ENCODE measurements around the gene ARAP3.
A peak's percentile ranks its signal among the peaks of the same experiment; 100 is the strongest.
"Not testable (repeated sequence)": the region's sequence is repeated elsewhere in the genome, so short reads cannot be mapped to it uniquely, and the experiment has no call there.

Gene ARAP3
- long read RNA-seq, donor 1 = 0 reads
- long read RNA-seq, donor 2 = 0 reads
- long read RNA-seq, donor 3 = 0 reads
- long read RNA-seq, donor 4, partial matches to known transcripts = 10 of 10 reads
- long read RNA-seq, donor 4, other reads (novel, unspliced or antisense) = 0 of 10 reads
- long read RNA-seq, donor 5 = 0 reads
- long read RNA-seq, donor 6 = 0 reads
- long read RNA-seq, donor 7, partial matches to known transcripts = 16 of 17 reads
- long read RNA-seq, donor 7, other reads (novel, unspliced or antisense) = 0 of 17 reads
- long read RNA-seq, donor 8 = 0 reads

GRCh38 chr5:141681695-141682641, at the start of gene ARAP3:
ARAP3 (minus strand) TSS chr5:141682230; CDS start chr5:141680486, 1,744 bp downstream.
- peak; percentile 73 for DNase-seq

DNA sequence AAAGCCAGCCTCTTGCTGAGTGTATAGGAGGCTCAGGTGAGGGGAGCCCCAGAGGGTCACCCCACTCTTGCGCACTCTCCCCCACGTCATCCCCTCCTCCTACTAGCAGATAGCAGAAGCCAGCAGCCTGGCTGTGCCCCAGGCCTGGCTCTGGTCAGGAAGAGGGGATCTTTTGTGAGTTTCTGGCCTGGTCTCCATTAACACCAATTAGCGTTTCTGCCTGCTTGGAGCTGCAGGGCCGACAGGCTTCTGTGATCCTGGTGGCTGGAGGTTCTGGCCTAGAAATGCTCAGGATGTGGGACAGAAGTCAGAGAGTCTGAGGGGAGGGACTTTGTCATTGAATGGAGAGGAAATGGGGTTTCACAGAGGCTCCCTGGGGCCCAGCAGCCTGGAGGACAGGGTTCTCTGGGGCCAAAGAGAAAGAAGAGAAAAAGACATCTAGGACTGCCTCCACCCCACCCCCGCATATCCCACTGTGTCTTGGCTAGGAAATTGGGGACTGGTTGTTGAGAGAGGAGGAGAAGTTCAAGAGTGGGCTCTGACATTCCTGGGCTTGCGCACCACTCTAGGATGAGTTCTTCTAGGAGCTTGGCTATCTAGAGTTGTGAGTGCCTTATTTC, 47.5 kb upstream of the ARAP3 start:
- no peak for DNase-seq

DNA sequence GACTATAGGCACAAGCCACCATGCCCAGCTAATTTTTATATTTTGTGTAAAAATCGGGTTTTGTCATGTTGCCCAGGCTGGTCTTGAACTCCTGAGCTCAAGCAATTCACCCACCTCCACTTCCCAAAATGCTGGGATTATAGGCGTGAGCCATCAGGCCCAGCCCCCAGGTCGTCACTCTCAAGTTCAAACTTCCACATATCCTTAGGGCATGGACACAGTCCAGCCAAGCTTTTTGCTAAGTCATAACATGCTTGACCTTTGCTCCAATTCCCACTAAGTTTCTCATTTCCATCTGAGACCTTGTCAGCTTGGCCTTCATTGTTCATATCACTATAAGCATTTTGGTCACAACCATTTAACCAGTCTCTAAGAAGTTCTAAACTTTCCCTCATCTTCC, 43.9 kb upstream of the ARAP3 start:
- DNase-seq = no peak

DNA sequence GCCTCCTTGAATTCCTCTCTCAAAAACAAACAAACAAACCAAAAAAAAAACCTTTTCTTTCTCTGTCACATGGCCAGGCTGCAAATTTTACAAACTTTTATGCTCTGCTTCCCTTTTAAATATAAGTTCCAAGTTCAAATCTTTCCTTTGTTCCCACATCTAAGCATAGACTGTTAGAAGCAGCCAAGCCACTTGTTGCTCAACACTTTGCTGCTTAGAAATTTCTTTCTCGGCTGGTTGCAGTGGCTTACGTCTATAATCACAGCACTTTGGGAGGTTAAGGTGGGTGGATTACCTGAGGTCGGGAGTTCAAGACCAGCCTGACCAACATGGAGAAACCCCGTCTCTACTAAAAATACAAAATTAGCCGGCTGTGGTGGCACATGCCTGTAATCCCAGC, 43.1 kb upstream of the ARAP3 start:
- DNase-seq = not testable (repeated sequence)

- no peak for DNase-seq
Measured at GRCh38 chr5:141722266-141722665, 40.2 kb upstream of the ARAP3 start.

GRCh38 chr5:141717043-141717442, 35.0 kb upstream of the ARAP3 start:
- no peak for DNase-seq

- DNase-seq = no peak
Measured at GRCh38 chr5:141716468-141716867, 34.4 kb upstream of the ARAP3 start.

GRCh38 chr5:141716009-141716408, 34.0 kb upstream of the ARAP3 start:
- no peak for DNase-seq

GRCh38 chr5:141715346-141715905, 33.4 kb upstream of the ARAP3 start:
- DNase-seq = no peak

DNA sequence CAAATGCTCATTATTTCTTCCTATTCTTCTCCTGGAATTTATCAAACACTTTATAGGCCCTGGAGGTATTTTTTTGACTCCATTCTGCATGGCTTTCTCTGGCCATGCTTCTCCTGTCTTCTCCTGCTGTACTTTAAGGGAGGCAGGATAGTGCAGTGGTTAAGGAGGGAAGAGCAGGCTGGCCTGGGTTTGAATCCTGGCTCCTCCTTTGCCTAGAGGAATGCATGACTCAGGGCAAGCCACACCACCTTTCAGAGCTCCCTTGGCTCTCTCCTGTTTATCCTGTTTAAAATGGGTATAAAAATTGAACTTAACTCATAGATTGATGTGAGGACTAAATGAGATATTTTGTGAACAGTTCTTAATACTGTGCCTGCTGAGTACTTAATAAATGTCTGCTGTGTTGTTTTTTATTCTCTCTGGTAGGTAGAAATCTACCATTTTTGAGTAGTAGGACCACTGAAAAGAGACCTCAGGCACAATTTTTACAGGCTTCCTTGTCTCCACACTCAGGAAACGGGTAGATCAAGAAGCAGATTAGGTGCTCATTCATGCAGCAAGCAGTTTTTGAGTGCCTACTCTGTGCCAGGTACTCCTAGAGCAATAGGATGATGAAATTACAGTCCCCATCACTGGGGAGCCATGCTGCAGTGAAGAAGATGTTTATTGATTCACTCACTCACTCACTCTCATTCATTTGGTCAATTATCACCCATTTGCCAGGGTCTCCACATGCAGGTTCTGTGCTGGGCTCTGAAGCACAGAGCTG, 32.7 kb upstream of the ARAP3 start:
- DNase-seq = no peak

DNA sequence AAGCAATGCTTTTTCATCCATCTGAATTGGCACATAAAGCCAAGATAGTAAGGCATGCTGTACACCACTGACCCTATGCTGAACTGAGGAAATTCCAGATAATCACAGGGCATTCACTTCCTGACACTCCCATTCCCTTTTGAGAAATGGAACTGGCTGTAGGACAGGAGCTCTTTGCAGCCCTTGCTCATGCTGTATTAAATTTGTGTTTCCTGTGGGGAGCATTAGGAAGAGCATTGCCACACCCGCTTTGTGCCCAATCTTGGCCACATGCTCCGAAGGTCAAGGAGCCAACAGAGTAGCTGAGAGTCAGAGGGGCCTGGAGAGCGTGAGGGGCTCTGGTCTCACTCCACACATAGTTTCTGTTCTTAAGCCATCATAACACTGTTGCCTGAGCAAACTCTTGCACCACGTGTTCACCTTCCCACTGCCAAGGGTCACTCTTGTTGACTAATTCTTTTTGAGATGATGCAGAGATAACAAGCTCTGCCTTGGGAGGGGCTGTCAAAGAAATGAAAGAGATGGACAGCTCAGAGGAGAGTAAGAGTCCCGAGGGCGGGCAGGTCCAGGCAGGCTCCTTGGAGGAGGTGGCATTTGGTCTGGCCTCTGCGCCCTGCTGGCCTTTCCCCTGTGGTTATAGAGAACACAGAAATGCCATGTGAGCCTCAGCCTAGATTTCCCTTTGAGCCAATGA, 31.7 kb upstream of the ARAP3 start:
- no peak for DNase-seq

DNA sequence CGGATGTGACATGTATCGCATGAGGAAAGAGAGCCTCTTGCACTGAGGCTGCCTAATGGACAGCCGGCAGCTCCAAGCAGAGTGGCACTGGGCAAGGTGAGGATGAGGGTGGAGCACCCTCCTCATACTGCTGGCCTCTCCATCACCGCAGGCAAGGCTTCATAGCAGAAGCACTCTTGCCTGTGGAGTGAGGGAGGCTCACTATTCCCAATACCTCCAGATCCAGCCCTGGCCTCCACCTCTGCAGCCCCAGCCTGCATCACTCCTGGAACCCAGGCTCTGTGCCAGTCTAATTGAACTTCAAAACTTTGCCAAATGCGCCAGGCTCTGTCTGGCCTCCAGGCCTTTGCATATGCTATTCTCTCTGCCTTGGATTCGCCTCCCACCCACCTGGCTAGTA, 29.7 kb upstream of the ARAP3 start:
- DNase-seq = no peak

DNA sequence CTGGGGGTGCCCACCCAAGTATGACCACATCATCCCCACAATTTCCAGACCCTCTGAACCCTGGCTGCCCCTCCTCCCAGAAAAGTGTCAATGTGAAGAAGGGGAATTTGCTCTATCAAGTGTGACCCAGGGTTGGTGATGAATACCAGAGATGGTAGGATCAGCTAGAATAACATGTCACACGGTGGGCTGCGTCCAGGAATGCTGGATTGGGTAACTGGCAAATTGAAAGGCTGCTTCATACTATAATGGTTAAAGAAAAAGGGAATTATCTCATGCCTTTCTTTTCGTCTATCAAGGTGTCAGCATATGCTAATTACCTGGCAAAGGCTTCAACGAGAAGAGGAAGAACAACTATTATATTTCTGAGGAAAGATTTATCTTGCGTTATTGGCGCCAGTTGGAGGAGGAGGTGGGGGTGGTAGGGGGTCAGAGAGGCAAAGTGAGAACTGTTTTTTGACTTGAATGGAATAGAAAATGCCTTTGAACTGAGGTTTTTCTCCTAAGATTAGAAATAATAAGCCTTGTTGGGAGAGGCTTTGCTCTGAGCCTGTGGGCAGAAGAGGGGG, 27.8 kb upstream of the ARAP3 start:
- no peak for DNase-seq

DNA sequence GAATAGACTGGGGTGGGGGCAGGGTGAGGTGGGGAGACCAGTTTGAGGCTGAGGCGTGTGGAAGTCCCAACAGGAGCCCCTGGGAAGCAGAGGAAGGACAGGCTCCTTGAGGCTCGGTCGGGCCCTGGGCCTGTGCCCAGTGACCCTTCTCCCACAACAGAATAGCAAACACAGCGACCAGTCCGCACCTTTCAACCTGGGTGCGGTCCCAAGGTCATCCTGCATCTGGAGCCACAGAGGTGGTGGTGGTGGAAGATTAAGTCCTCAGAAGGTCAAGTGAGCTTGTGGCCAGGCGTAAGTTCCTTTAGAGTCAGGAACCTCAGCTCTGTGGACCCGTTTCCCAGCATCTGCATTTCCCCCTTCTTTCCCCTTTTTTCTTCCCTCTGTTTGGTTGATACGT, 26.0 kb upstream of the ARAP3 start:
- no peak for DNase-seq

- DNase-seq = no peak
Measured at GRCh38 chr5:141707510-141707909, 25.5 kb upstream of the ARAP3 start.

DNA sequence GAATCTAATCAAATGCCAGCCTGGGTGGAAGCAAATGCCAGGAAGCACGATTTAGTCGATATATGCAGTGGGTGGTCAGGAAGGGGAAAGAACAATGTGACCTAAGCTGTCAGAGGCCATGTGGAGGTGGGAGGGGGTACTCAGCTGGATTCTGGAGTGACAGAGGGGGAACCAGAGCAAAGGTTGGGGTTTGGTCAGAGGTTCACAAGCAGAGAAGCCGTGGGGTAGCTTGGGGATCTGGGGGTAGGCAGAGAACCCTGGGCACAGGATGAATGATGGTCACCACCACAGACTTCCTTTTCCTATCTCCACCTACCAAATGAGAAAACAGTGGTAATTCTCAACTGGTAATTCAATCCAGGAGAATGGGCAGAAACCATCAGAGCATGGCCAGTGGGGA, 24.1 kb upstream of the ARAP3 start:
- DNase-seq = no peak

DNA sequence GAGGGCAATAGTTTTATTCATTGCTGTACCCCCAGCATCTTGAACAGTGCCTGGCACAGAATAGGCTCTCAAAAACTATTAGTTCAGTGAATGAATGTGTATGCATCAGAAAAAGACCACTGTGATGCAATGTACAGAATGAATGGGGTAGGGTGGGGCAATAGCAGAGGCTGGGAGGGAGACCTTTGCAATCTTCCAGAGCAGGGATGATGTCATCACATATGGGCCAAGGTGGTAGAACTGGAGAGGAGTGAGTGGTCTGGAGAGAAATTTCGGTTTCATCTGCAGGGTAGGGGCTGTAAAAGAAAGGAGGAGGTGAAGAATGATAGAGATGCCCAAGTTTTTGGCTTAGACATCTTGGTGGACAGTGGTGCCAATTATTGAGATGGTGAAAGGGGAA, 23.4 kb upstream of the ARAP3 start:
- DNase-seq = no peak

GRCh38 chr5:141704782-141705297, 22.8 kb upstream of the ARAP3 start:
- no peak for DNase-seq

GRCh38 chr5:141703133-141703561, 21.1 kb upstream of the ARAP3 start:
- DNase-seq = peak; percentile 41

GRCh38 chr5:141701360-141702119, 19.5 kb upstream of the ARAP3 start:
- DNase-seq = no peak

All from right kidney (tissue), 9 donors.